Activated gamma-delta T cell treated with Interleukin-2 at 50 U/mL for 16 hours (primary cell): ENCODE measurements around the gene GABRR3.
"Not testable (repeated sequence)": the region's sequence is repeated elsewhere in the genome, so short reads cannot be mapped to it uniquely, and the experiment has no call there.

Source experiments
- DNase-seq: peaks from one replicate; pipeline ENCODE4 v3.0.0-alpha.2; 2020

The GABRR3 gene

DNA sequence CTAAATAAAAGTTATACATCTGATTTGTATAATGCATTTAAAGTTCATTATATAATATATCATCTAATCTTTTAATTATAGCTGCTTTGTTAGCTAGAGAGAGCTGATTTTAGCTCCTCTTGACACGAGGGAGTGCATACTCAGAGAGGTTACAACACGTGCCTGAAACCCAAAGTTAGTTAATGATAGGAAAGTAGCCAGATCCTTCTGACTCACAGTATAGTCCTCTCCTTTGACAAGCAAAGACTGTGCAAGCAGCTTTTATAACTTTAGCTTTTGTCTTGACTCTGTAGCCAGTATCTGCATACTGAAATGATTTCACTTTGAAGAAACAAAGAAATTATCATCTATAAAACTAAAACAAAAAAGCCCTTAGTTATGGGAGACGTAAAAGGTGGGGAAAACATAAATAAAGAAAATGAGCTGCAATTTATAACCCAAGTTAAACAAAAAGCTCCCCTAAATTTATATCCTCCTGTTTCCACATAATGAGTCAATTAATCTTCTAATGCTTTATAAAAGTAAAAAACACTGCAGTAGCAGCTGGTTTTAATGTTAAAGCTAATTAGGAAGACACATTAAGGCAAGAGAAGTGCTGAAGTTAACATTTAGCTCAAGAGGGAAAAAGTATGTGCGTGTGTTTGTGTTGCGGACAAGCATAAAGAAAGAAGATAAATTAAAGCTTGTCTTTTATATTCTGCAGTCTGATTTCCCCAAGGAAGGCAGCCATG is 13.1 kb downstream of the GABRR3 start:
- no peak for DNase-seq

GRCh38 chr3:98020412-98020811 is 14.7 kb downstream of the GABRR3 start:
- DNase-seq = no peak

DNA sequence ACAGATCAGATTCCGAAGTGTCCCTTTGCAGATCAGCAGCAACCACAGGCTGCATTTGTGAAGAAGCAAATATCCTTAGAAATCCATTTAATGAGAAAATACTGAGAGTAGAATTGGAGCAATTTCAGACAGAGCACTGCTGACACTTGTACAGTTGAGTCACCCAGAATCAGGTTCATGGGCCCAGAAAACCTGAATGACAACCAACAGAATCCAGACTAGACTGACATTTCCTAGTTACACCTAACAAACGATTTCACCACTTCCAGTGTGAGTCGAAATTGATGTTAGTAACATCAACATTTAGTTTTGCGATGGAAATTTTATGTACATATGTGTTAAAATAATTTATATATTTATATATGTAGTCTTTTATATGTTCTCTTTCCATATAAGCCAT is 16.8 kb downstream of the GABRR3 start:
- no peak for DNase-seq

- DNase-seq = no peak
These were observed 20.9 kb downstream of the GABRR3 start for GRCh38 chr3:98014268-98014585.

DNA sequence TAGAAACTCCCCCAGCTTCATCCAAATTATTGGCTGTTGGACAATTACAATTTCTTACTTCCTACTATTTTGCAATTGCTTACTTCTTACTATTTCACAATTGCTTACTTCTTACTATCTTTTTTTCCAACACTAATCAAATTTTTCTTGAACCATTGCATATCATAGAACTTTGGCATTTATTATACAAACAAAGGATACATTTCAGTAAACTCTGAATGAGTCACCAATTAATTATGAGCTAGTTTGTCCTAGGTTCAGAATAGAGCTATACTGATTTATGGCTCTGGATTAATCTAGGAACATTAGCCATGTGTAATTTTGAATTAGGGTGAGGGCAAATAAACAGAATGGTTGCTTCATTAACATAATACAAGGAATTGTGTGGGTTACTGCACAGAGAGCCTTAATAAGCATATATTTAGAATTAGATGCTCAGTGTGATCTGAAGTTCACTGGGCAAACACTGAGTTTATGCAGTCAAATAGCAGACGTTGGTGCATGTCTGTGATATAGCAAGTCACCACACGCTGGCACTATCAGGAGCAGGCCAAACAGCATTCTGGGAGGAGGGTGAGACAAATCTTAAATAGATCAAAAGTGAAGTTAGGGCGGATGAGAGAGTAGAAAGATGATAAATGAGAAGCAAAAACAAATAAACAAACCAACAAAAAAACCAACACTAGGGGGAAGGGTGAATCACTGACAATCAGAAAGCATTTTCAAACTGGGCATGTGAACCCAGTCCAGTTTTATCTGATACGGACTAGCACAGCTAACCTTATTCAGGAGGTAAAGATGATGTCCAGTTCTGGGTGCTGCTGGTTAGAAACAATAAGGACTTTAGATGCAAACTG is 21.5 kb downstream of the GABRR3 start:
- DNase-seq = no peak

GRCh38 chr3:98012979-98013378 is 22.1 kb downstream of the GABRR3 start:
- DNase-seq = no peak

GRCh38 chr3:98010883-98011449 is 24.1 kb downstream of the GABRR3 start:
- not testable (repeated sequence) for DNase-seq

GRCh38 chr3:98010194-98010882 is 24.8 kb downstream of the GABRR3 start:
- DNase-seq = no peak

- no peak for DNase-seq
These were observed 26.3 kb downstream of the GABRR3 start for GRCh38 chr3:98008855-98009254.

GRCh38 chr3:98005438-98005837 is 29.7 kb downstream of the GABRR3 start:
- no peak for DNase-seq

- DNase-seq = no peak
These were observed 30.4 kb downstream of the GABRR3 start for GRCh38 chr3:98004721-98005120.

GRCh38 chr3:98003306-98003969 is 31.7 kb downstream of the GABRR3 start:
- DNase-seq = no peak

DNA sequence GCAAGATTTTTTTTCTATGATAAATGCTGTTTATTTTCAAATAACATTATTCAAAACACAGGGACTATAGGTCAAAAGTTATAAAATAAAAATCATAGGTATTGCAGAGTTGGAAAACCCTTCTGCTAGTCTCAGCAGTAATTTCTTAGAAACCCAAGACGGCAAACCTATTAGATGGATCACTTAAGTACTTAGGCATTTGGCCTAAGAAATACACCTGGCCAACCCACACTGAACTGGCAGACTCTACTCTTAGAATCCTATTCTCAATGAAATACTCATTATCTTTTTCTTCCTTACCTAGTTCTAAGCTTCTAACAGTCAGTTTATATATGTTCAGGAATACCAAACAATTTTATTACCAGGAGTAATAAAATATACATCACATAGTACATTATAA is 32.4 kb downstream of the GABRR3 start:
- DNase-seq = no peak

DNA sequence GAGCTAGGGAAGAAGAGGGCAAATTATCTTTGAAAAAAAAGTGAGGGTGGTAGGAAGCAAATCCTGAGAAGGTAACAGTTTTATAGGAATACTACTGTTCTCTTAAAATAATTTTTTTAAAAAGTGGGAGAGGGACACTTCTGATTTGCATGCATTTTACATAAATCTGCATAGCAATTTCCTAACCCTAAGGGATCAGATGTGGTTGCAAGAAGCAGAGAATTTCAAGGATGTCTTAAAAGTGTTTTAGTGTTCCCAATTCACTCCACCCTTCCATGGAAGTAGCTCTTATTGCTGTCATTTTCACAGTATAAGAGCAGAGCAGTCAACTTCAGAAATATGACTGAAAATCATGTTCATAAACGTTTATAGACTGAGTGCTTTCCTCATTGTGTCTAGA is 35.1 kb downstream of the GABRR3 start:
- no peak for DNase-seq

DNA sequence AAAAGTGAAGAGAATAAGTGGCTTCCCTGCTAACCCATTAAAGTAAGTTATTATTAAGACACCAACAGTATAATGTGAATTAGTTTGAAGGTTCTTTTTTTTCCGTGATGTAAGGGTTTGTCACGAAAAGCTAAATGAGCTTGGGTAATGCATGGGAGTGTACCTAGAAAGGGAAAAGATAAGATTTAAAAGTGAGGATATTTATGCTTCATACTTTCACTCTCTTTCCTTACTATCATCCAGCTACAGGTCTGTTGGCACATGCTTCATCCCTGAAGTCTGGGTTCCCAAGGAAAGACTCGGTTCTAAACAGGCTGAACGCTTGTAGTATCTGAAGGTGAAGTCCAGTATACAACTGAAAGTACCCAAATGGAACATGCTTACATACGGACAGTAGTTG is 36.0 kb downstream of the GABRR3 start:
- no peak for DNase-seq

DNA sequence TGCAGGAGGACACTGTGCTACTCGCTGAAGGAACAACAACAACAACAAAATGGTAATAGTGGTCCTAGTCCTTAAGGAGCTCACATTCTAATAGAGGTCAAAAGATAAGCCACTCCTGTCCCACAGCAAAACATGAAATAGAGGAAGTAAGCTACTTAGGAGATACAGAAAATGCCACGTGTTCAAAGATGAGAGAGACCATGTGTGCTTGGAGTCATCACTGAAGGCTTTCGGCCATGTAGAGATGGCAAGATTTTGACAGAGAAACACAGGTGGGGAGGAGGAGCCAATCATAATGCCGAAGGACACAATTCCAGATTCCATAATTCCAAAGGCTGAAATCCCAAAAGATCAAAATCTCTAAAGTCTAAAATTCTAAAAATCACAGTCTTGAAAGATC is 38.1 kb downstream of the GABRR3 start:
- no peak for DNase-seq

DNA sequence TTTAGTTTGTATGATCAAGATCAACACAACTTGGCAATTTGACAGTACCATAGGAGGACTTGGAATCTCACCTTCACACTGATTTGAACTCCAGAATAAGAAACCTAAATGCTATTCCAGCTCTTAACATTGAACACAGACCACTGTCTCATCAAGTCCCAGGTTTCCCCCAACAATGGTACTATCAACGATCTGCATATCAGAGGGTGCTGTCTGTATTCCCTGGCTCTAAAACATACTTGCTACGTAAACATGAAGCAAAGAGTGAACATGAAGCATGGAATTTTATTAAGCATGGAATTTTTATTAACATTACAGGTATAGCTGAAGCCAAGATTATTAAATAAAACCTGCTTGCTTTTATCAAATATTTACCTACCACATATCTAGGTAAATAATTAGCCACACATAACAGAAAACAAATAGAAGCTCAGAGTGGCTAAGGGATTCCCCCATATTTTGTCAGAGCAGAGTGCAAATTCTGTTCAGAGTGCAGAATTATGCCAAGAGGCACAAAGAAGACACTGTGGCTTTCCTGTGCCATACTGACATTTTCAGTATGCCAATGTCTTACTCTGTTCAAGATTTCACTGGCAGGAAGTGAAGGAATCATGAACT is 40.7 kb downstream of the GABRR3 start:
- no peak for DNase-seq

- no peak for DNase-seq
These were observed 41.6 kb downstream of the GABRR3 start for GRCh38 chr3:97993526-97993925.

GRCh38 chr3:97992547-97993173 is 42.5 kb downstream of the GABRR3 start:
- no peak for DNase-seq

DNA sequence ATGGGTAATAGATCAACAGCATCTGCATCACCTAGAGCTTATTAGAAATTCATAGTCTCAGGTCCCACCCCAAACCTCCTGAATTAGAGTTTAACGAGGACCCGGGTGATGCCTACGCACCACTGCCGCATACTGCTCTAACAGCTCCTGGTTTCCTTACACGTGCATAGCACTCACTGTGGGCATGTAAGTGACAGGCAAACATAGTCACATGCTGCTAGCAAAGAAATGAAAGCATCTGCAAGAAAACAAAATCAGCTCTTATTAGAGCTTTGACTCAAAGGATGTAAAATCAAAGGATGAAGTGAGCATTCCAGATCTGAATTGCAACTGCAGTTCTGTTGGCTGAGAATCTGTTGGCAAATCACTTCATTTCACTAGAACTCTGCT is 43.8 kb downstream of the GABRR3 start:
- no peak for DNase-seq

GRCh38 chr3:97990624-97991292 is 44.4 kb downstream of the GABRR3 start:
- no peak for DNase-seq
